ENCODE results near the gene PLD3. TPM values are rescaled to one million over a fixed set of nuclear protein-coding genes. Genes with fewer than 3 reads are reported as not detected.

The PLD3 gene
- total RNA-seq, 2 donors from 2014 or later = 386 to 531 TPM

DNA sequence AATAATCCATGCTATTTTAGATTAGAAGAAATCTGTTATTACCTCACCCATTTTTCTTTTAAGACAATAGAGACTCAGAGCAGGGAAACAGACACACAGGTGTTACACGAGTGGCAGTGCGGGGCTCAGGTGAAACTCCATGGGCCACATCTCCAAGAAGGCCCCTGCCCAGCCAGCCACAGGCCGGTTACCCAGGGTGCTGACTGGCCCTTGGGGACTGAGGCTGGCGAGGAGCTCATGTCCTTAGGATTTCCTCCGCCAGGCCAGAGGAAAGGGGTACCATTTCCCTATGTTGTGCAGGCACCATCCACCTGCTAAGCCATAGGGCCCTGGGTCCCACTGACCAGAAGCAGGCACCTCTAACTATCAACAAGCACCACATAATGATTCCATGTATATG lies 10.9 kb upstream of the PLD3 start:
- TF ChIP-seq, protein P1, sequence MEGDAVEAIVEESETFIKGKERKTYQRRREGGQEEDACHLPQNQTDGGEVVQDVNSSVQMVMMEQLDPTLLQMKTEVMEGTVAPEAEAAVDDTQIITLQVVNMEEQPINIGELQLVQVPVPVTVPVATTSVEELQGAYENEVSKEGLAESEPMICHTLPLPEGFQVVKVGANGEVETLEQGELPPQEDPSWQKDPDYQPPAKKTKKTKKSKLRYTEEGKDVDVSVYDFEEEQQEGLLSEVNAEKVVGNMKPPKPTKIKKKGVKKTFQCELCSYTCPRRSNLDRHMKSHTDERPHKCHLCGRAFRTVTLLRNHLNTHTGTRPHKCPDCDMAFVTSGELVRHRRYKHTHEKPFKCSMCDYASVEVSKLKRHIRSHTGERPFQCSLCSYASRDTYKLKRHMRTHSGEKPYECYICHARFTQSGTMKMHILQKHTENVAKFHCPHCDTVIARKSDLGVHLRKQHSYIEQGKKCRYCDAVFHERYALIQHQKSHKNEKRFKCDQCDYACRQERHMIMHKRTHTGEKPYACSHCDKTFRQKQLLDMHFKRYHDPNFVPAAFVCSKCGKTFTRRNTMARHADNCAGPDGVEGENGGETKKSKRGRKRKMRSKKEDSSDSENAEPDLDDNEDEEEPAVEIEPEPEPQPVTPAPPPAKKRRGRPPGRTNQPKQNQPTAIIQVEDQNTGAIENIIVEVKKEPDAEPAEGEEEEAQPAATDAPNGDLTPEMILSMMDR (IDR thresholded peaks at IDR 0.05) = no peak
- DNase-seq (ENCODE audit: low spot score) (no peak), ATAC-seq (ENCODE audit: insufficient number of reproducible peaks, low FRiP score, low read depth) (no peak)
- no peak overlapping the region for H3K4me3 ChIP-seq
- H3K27me3 ChIP-seq (replicated peaks; ENCODE audit: insufficient read depth) = no peaks in the 10 kb centered on the region
- H3K9me3 ChIP-seq = no peaks in the 10 kb centered on the region
- H3K36me3 ChIP-seq = peaks cover 27% of the 10 kb centered on the region
- H3K4me1 ChIP-seq (ENCODE audit: control insufficient read depth in 1 of 2, low read depth in 2 of 2) = peaks cover 7 to 19% of the 10 kb centered on the region in 2 donors
- H3K27ac ChIP-seq = no peak overlapping the region

DNA sequence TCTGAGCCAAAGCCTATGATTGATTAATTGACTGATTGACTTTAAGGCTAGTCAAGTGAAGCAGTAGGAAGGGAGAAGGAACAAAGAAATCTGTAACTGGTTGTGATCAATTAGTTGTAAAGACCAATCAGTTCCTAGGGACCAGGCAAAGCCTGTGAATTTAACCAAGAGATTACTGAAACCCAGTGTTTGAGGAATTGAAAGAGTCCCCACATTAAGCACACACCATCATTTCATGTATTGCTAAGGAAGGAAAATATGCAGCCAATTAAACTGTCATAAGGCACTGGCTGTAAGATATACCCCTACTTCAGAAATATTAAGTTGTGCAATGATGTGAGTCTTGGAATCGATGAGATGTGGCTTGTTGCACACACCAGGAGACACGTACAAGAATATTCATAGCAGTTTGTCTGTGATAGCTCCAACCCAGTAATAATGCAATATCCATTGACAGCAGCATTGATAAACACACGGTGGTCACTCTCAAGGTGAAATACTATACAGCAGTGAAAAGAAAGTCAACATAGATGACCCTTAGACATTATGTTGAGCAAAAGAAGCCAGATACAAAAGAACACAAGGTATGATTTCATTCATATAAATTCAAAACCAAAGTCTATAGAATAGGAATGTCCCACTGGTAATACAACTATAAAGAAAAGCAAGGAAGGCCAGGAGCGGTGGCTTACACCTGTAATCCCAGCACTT lies 9.3 kb upstream of the PLD3 start:
- Histone ChIP-seq H3K27ac (no peak overlapping the region), H3K36me3 (peaks cover 15% of the 10 kb centered on the region), H3K27me3 (replicated peaks; ENCODE audit: insufficient read depth) (no peaks in the 10 kb centered on the region), H3K9me3 (no peaks in the 10 kb centered on the region), H3K4me1 (ENCODE audit: control insufficient read depth in 1 of 2, low read depth in 2 of 2) (peaks cover 7 to 28% of the 10 kb centered on the region in 2 donors), H3K4me3 (no peak overlapping the region)
- DNase-seq (ENCODE audit: low spot score) (no peak), ATAC-seq (ENCODE audit: insufficient number of reproducible peaks, low FRiP score, low read depth) (no peak)
- TF ChIP-seq, protein P1 (IDR thresholded peaks at IDR 0.05) = no peak

DNA sequence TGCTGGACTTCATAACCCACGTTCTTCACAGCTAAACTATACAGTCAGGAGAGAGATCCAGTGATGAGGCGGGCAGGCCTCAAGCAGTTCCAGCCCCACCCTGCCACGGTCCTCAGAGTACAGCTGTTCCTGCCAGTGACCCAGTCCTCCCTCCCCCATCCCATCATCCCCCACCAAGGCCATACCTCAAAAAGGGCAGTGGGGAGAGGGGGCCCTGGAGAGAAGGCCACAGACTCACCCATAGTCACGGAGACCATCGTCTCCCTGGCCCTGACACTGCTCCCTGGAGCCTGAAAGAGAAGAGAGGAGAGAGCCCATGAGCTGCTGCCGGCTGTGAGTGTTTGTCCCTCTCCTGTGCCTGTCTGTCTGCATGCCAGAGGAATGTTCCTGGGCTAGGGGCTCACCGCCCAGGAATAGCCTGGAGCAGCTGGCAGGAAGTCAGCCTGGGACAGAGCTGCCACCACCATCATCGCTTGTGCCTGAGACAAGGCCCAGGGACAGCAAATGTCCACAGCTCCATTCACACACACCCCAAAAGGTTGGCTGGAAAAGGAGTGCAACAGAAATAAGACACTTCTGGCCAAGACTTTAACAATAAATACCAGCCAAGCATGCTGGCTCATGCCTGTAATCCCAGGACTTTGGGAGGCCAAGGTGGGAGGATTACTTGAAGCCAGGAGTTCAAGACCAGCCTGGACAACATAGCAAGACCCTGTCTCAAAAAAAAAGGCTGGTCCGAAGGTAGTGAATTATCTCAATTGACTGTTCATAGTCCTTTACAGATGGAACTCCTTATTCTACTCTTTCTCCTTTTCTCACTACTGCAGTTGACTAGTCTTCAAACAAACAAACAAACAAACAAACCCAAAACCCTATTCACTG lies 6.7 kb upstream of the PLD3 start:
- DNase-seq (ENCODE audit: low spot score) (peak; percentile 28), ATAC-seq (ENCODE audit: insufficient number of reproducible peaks, low FRiP score, low read depth) (peak; percentile 41)
- Histone ChIP-seq H3K36me3 (peaks cover 5% of the 10 kb centered on the region), H3K27ac (peak overlapping the region; percentile 89 to 91), H3K4me3 (peak overlapping the region; percentile 65), H3K4me1 (ENCODE audit: control insufficient read depth in 1 of 2, low read depth in 2 of 2) (peaks cover 7 to 31% of the 10 kb centered on the region in 2 donors), H3K9me3 (no peaks in the 10 kb centered on the region), H3K27me3 (replicated peaks; ENCODE audit: insufficient read depth) (no peaks in the 10 kb centered on the region)
- TF ChIP-seq, protein P1 (IDR thresholded peaks at IDR 0.05) = no peak

GRCh38 chr19:40342644-40343311 lies 5.7 kb upstream of the PLD3 start:
- DNase-seq (ENCODE audit: low spot score) (no peak), ATAC-seq (ENCODE audit: insufficient number of reproducible peaks, low FRiP score, low read depth) (no peak)
- H3K4me3 ChIP-seq = no peak overlapping the region
- H3K9me3 ChIP-seq = no peaks in the 10 kb centered on the region
- no peaks in the 10 kb centered on the region for H3K27me3 ChIP-seq (replicated peaks; ENCODE audit: insufficient read depth)
- H3K27ac ChIP-seq = peak overlapping the region; percentile 89 to 91
- TF ChIP-seq, protein P1 (IDR thresholded peaks at IDR 0.05) = no peak
- H3K36me3 ChIP-seq = peaks cover 5% of the 10 kb centered on the region
- peaks cover 16 to 40% of the 10 kb centered on the region in 2 donors for H3K4me1 ChIP-seq (ENCODE audit: control insufficient read depth in 1 of 2, low read depth in 2 of 2)

- H3K4me3 ChIP-seq = no peak overlapping the region
- H3K27ac ChIP-seq = no peak overlapping the region
- peaks cover 3% of the 10 kb centered on the region for H3K36me3 ChIP-seq
- H3K4me1 ChIP-seq (ENCODE audit: control insufficient read depth in 1 of 2, low read depth in 2 of 2) = peaks cover 19 to 46% of the 10 kb centered on the region in 2 donors
- no peaks in the 10 kb centered on the region for H3K27me3 ChIP-seq (replicated peaks; ENCODE audit: insufficient read depth)
- ATAC-seq (ENCODE audit: insufficient number of reproducible peaks, low FRiP score, low read depth) (no peak), DNase-seq (ENCODE audit: low spot score) (no peak)
- H3K9me3 ChIP-seq = no peaks in the 10 kb centered on the region
- TF ChIP-seq, protein P1 (IDR thresholded peaks at IDR 0.05) = no peak
Measured at GRCh38 chr19:40344422-40344821, 4.1 kb upstream of the PLD3 start.

Measured in thoracic aorta (tissue), 2 donors.